ENCODE results near the gene ATP7B. TPM values are rescaled to one million over a fixed set of nuclear protein-coding genes. Genes with fewer than 3 reads are reported as not detected.
A peak's percentile ranks its signal among the peaks of the same experiment; 100 is the strongest.

The ATP7B gene
- total RNA-seq, 1 experiment from 2014 or later: 5.6 TPM

DNA sequence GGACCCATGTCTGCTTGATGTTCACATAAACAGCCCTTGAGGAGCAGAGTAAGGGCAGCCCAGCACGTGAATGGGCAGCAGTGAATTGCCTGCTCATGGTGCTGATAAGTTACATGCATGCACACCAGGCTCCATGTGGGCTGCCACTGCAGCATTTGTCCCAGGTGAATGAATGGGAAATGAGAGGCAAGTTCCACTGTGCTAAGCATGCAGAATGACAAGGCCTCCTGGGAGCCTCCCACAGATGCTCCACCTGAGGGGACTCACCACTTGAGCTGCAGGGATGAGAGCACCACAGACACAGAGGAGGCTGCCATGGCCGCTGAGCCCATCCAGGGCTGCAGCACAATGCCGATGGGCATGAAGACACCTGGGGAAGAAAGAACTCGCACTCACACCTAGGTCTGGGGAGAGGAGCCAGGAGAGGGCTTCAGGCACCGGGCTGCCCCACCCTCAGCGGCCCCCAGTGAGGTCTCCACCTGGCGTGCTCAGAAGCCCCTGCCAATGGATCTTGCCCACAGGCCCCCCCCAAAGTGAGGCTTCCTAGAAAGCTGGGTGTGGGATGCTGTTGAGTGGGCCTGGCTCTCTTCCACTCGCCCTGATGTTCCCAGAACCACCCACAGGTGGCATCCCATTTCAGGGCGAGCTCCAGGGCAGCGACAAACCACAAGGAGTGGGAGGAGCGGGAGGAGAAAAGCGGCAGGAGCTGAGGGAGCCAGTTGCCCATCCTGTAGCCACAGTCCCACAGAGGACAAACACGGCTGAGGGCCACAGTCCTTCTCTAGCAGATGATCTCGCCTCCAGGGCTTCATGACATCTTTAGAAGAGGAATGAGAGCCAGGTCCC lies 75.7 kb downstream of the ATP7B start:
- BruUV-seq (replicated peaks): no TSS peak
- Mint-ChIP-seq H3K4me3 (ENCODE audit: low read depth, unreplicated experiment) (no peak overlapping the region), H3K4me1 (ENCODE audit: low read depth, unreplicated experiment) (no peaks in the 10 kb centered on the region), H3K27me3 (ENCODE audit: unreplicated experiment) (no peaks in the 10 kb centered on the region), H3K36me3 (ENCODE audit: insufficient read depth, unreplicated experiment) (no peaks in the 10 kb centered on the region), H3K9me3 (ENCODE audit: low read depth, unreplicated experiment) (no peaks in the 10 kb centered on the region), H3K27ac (ENCODE audit: unreplicated experiment) (no peak overlapping the region)
- DNase-seq: peak; percentile 21
- TF ChIP-seq, protein P1, sequence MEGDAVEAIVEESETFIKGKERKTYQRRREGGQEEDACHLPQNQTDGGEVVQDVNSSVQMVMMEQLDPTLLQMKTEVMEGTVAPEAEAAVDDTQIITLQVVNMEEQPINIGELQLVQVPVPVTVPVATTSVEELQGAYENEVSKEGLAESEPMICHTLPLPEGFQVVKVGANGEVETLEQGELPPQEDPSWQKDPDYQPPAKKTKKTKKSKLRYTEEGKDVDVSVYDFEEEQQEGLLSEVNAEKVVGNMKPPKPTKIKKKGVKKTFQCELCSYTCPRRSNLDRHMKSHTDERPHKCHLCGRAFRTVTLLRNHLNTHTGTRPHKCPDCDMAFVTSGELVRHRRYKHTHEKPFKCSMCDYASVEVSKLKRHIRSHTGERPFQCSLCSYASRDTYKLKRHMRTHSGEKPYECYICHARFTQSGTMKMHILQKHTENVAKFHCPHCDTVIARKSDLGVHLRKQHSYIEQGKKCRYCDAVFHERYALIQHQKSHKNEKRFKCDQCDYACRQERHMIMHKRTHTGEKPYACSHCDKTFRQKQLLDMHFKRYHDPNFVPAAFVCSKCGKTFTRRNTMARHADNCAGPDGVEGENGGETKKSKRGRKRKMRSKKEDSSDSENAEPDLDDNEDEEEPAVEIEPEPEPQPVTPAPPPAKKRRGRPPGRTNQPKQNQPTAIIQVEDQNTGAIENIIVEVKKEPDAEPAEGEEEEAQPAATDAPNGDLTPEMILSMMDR (IDR thresholded peaks at IDR 0.05; ENCODE audit: unreplicated experiment): no peak
- intact Hi-C loops (cut with micrococcal nuclease; ENCODE audit: unreplicated experiment): no loop called here
- CTCF ChIA-PET: interaction anchor here (1.0 to 1.4 kb wide), 2 partner anchors 193 to 266 kb away, joined by 3 read pairs; no protein-coding TSS in a partner anchor

DNA sequence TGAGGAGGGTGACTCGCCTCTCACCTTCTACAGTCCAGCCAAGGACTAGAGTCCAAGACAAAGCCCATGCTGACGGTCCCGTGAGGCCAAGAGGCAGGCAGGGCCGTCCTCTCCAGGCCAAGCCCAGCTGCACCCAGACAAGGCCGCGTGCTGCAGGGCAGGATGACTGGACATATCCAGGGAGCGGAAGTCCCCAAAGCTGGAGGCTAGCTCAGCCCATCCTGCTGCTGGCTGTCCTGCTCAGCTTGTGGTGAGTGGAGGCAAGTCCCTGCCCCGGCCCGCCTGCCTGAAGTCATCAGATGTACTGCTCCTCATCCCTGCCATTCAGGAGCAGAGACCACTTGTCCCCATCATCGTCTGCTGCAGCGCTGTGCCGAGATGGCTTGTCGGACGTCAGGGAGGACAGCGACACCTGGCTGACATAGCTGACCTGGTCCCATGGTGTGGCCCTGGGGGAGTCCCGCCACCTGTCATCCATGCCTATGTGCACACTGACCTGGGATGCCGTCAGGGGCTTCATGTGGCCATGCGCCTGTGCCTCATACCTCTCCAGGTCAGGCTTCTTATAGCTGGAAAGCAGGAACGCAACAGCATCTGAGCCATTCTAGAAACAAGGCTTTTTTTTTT lies 76.7 kb downstream of the ATP7B start:
- intact Hi-C loops (cut with micrococcal nuclease; ENCODE audit: unreplicated experiment): no loop called here
- Mint-ChIP-seq H3K9me3 (ENCODE audit: low read depth, unreplicated experiment) (no peaks in the 10 kb centered on the region), H3K4me3 (ENCODE audit: low read depth, unreplicated experiment) (no peak overlapping the region), H3K27me3 (ENCODE audit: unreplicated experiment) (no peaks in the 10 kb centered on the region), H3K36me3 (ENCODE audit: insufficient read depth, unreplicated experiment) (no peaks in the 10 kb centered on the region), H3K27ac (ENCODE audit: unreplicated experiment) (no peak overlapping the region), H3K4me1 (ENCODE audit: low read depth, unreplicated experiment) (no peaks in the 10 kb centered on the region)
- CTCF ChIA-PET: interaction anchor here (1.4 kb wide), 1 partner anchor 267 kb away, joined by 3 read pairs; no protein-coding TSS in a partner anchor
- no peak for DNase-seq
- BruUV-seq (replicated peaks): no TSS peak
- TF ChIP-seq, protein P1 (IDR thresholded peaks at IDR 0.05; ENCODE audit: unreplicated experiment): no peak

DNA sequence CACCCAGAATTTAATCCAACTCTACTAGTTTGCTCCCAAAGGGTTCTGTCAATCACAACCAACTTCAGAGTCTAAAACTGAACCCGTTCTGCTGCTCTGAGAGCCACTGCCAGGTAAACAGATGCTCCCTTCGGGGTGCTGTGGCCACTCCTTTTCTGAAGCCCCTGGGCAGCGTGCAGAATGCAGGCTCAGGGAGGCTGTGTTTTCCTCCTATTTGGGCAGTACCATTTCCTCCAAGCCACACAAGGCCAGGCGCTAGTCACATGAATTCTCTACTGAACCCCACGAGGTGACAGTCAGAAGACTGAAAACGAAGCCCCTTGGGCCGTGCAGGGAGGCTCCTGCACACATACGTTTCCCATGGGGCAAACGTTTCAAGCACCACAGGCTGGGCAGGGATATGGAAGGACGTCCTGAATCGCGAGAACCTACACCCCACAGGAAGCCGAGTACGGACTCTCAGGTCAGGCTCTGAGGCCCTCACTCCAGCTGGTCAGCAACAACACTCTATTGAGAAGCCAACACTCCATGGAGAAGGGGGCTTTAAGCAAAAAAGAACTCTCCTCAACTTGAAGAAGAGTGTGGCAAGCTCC lies 77.7 kb downstream of the ATP7B start:
- H3K4me3 Mint-ChIP-seq (ENCODE audit: low read depth, unreplicated experiment): no peak overlapping the region

DNA sequence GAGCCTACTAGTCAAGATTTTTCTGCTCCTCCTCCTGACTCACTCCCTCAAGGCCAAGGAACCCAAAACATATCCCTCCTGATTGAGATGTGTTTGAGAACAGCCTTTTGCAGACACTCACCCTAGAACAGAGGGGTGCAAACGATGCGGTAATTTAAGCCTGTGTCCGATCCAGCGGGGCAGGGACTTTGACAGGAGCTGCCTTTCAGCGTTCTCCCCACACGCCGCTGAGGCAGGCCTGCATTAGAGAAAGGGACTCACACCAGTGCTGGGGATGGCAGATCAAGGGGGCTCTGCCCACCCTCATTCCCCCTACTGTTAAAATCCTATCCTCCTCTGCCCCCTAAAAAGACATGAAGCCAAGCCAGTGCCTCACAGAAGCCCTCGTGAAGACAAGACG lies 79.0 kb downstream of the ATP7B start:
- BruUV-seq (replicated peaks): no TSS peak

More for the DNA sequence above, 77.7 kb downstream of the ATP7B start:
- CTCF ChIA-PET: no interaction called here
- intact Hi-C loops (cut with micrococcal nuclease; ENCODE audit: unreplicated experiment): no loop called here
- H3K9me3 Mint-ChIP-seq (ENCODE audit: low read depth, unreplicated experiment): no peaks in the 10 kb centered on the region
- BruUV-seq (replicated peaks): no TSS peak
- TF ChIP-seq, protein P1 (IDR thresholded peaks at IDR 0.05; ENCODE audit: unreplicated experiment): no peak
- H3K4me1 Mint-ChIP-seq (ENCODE audit: low read depth, unreplicated experiment): no peaks in the 10 kb centered on the region
- no peaks in the 10 kb centered on the region for H3K27me3 Mint-ChIP-seq (ENCODE audit: unreplicated experiment)
- H3K36me3 Mint-ChIP-seq (ENCODE audit: insufficient read depth, unreplicated experiment): no peaks in the 10 kb centered on the region
- no peak overlapping the region for H3K27ac Mint-ChIP-seq (ENCODE audit: unreplicated experiment)
- DNase-seq: no peak

More for the DNA sequence above, 79.0 kb downstream of the ATP7B start:
- Mint-ChIP-seq H3K4me1 (ENCODE audit: low read depth, unreplicated experiment) (no peaks in the 10 kb centered on the region), H3K27me3 (ENCODE audit: unreplicated experiment) (no peaks in the 10 kb centered on the region), H3K9me3 (ENCODE audit: low read depth, unreplicated experiment) (no peaks in the 10 kb centered on the region), H3K27ac (ENCODE audit: unreplicated experiment) (no peak overlapping the region), H3K4me3 (ENCODE audit: low read depth, unreplicated experiment) (no peak overlapping the region), H3K36me3 (ENCODE audit: insufficient read depth, unreplicated experiment) (no peaks in the 10 kb centered on the region)
- CTCF ChIA-PET: no interaction called here
- TF ChIP-seq, protein P1 (IDR thresholded peaks at IDR 0.05; ENCODE audit: unreplicated experiment): no peak
- intact Hi-C loops (cut with micrococcal nuclease; ENCODE audit: unreplicated experiment): no loop called here
- no peak for DNase-seq
